A673 (cell line): ENCODE data around the gene FOXN3.

ENCODE experiments used
- CTCF ChIP-seq: fragments of 300-800, 200-600 bp; sonication (generic); conservative IDR thresholded peaks from 2 replicates; pipeline ENCODE4 v1.5.1; 2017; ENCODE audit warnings: low read depth, mild to moderate bottlenecking, antibody characterized with exemption, low read length, moderate library complexity, mixed read lengths
- EZH2 ChIP-seq: fragments of 200-600 bp; sonication (generic); IDR thresholded peaks from 2 replicates; pipeline ENCODE4 v1.6.1; 2017; ENCODE audit warnings: borderline replicate concordance, low read depth, mild to moderate bottlenecking, mixed read lengths, antibody characterized with exemption, low read length; ENCODE audit not compliant: poor library complexity, severe bottlenecking

- TF ChIP-seq CTCF (no peak), EZH2 (no peak)
Observed at GRCh38 chr14:89289477-89289876, 127.6 kb downstream of the FOXN3 start.
